ENCODE results near the gene FILIP1L.

Gene FILIP1L

GRCh38 chr3:100117093-100117492 lies 2.8 kb upstream of the FILIP1L start:
- CTCF ChIA-PET, result no interaction called here

GRCh38 chr3:100113723-100114412 lies 433 bp downstream of the FILIP1L start:
- ChIA-PET POLR2A (no interaction called here), CTCF (interaction anchor here (1.1 to 1.3 kb wide), 2 partner anchors 9 to 16 kb away, joined by 3 to 5 read pairs; no protein-coding TSS in a partner anchor)
- peak in 2 of 3 donors; percentile 33 to 44 for DNase-seq
- Histone ChIP-seq H3K27ac (ENCODE audit: insufficient read depth in 1 of 2, low read depth in 1 of 2, low read length in 2 of 2, poor library complexity in 1 of 2, severe bottlenecking in 2 of 2) (no peak overlapping the region), H3K36me3 (ENCODE audit: control insufficient read depth in 4 of 4, insufficient read depth in 4 of 4, low read length in 3 of 4) (peaks cover 0 to 2% (median 0%) of the 10 kb centered on the region in 4 experiments), H3K9me3 (ENCODE audit: control extremely low read depth in 1 of 5, control insufficient read depth in 4 of 5, insufficient read depth in 2 of 5, low read depth in 1 of 5, low read length in 4 of 5) (no peaks in the 10 kb centered on the region), H3K4me3 (ENCODE audit: control insufficient read depth in 1 of 7, extremely low read depth in 1 of 7, insufficient read depth in 4 of 7, low read depth in 2 of 7, low read length in 6 of 7) (no peak overlapping the region), H3K27me3 (replicated peaks in 2 of 5; ENCODE audit: control insufficient read depth in 4 of 5, insufficient read depth in 5 of 5, low read length in 4 of 5) (no peaks in the 10 kb centered on the region), H3K4me1 (ENCODE audit: control extremely low read depth in 1 of 4, control insufficient read depth in 4 of 4, insufficient read depth in 4 of 4, low read length in 3 of 4) (no peaks in the 10 kb centered on the region)
- WGBS (ENCODE audit: insufficient coverage), result 94% methylated on average over 6 of the region's 7 CpGs

More at GRCh38 chr3:100117093-100117492, 2.8 kb upstream of the FILIP1L start:
- no CpG with 5 or more reads among the region's 4 CpGs for WGBS (ENCODE audit: insufficient coverage)
- POLR2A ChIA-PET, result no interaction called here
- DNase-seq, result no peak
- Histone ChIP-seq H3K4me3 (ENCODE audit: control insufficient read depth in 1 of 7, extremely low read depth in 1 of 7, insufficient read depth in 4 of 7, low read depth in 2 of 7, low read length in 6 of 7) (no peak overlapping the region), H3K27ac (ENCODE audit: insufficient read depth in 1 of 2, low read depth in 1 of 2, low read length in 2 of 2, poor library complexity in 1 of 2, severe bottlenecking in 2 of 2) (no peak overlapping the region), H3K4me1 (ENCODE audit: control extremely low read depth in 1 of 4, control insufficient read depth in 4 of 4, insufficient read depth in 4 of 4, low read length in 3 of 4) (no peaks in the 10 kb centered on the region), H3K27me3 (replicated peaks in 2 of 5; ENCODE audit: control insufficient read depth in 4 of 5, insufficient read depth in 5 of 5, low read length in 4 of 5) (no peaks in the 10 kb centered on the region), H3K9me3 (ENCODE audit: control extremely low read depth in 1 of 5, control insufficient read depth in 4 of 5, insufficient read depth in 2 of 5, low read depth in 1 of 5, low read length in 4 of 5) (no peaks in the 10 kb centered on the region), H3K36me3 (ENCODE audit: control insufficient read depth in 4 of 4, insufficient read depth in 4 of 4, low read length in 3 of 4) (peaks cover 0 to 2% (median 0%) of the 10 kb centered on the region in 4 experiments)

GRCh38 chr3:100111728-100112127 lies 2.6 kb downstream of the FILIP1L start:
- no peak for DNase-seq
- Histone ChIP-seq H3K4me1 (ENCODE audit: control extremely low read depth in 1 of 4, control insufficient read depth in 4 of 4, insufficient read depth in 4 of 4, low read length in 3 of 4) (no peaks in the 10 kb centered on the region), H3K27ac (ENCODE audit: insufficient read depth in 1 of 2, low read depth in 1 of 2, low read length in 2 of 2, poor library complexity in 1 of 2, severe bottlenecking in 2 of 2) (no peak overlapping the region), H3K36me3 (ENCODE audit: control insufficient read depth in 4 of 4, insufficient read depth in 4 of 4, low read length in 3 of 4) (peaks cover 0 to 2% (median 0%) of the 10 kb centered on the region in 4 experiments), H3K9me3 (ENCODE audit: control extremely low read depth in 1 of 5, control insufficient read depth in 4 of 5, insufficient read depth in 2 of 5, low read depth in 1 of 5, low read length in 4 of 5) (no peaks in the 10 kb centered on the region), H3K27me3 (replicated peaks in 2 of 5; ENCODE audit: control insufficient read depth in 4 of 5, insufficient read depth in 5 of 5, low read length in 4 of 5) (no peaks in the 10 kb centered on the region), H3K4me3 (ENCODE audit: control insufficient read depth in 1 of 7, extremely low read depth in 1 of 7, insufficient read depth in 4 of 7, low read depth in 2 of 7, low read length in 6 of 7) (no peak overlapping the region)
- ChIA-PET CTCF (interaction anchor here (1.6 kb wide), 1 partner anchor 21 kb away, joined by 4 read pairs; no protein-coding TSS in a partner anchor), POLR2A (no interaction called here)
- WGBS (ENCODE audit: insufficient coverage), result no CpG with 5 or more reads among the region's 1 CpG

DNA sequence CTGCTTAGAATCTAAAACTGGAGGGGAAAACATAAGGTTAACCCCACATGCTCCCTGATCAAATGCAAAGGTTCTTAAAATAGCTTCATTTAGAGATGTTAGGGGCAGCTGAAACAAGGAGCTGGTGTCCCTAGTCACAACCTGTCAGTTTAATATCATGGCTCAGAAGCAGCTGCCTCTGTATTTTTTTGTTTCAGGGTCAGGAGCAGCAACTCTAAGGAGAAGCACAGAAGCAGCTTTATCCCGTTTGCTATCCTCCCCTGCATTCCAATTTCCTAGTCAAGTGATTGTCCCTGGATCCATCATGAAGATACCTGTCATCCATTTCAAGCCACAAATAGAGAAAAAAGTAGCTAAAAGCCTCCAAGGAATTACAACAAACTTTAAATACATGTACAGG lies 4.1 kb downstream of the FILIP1L start:
- CTCF ChIA-PET, result interaction anchor here (0.6 to 0.9 kb wide), 2 partner anchors 9 to 24 kb away, joined by 3 read pairs; no protein-coding TSS in a partner anchor

DNA sequence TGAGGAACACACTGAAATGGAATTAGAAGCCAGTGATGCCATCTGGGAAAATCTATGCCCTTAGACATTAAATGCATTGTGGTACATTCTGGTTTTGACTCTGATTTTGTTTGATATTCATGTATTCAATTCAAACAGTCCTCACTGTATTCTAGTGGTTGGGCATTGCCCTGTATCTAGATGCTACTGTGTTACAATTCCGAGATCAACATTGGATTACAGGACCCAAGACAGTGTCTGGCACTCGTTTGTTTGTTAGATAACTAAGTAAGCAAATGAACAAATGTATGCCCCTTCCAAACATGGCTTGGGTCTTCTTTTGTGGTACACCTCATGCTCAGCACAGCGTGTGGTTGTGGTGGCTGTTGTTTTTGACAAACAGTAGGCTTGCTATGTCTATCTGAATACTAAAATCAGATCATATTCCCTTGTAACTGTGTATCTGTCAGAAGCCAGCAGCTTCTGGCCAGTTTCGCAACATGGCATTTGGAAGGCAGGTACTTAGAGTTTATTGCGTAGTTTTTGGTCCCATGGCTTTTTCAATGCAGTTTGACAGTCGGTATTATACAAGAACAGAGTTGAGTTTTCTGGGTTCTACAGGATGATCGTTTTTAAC lies 5.7 kb downstream of the FILIP1L start:
- no peak for DNase-seq
- POLR2A ChIA-PET, result no interaction called here
- Histone ChIP-seq H3K4me3 (ENCODE audit: control insufficient read depth in 1 of 7, extremely low read depth in 1 of 7, insufficient read depth in 4 of 7, low read depth in 2 of 7, low read length in 6 of 7) (no peak overlapping the region), H3K9me3 (ENCODE audit: control extremely low read depth in 1 of 5, control insufficient read depth in 4 of 5, insufficient read depth in 2 of 5, low read depth in 1 of 5, low read length in 4 of 5) (no peaks in the 10 kb centered on the region), H3K36me3 (ENCODE audit: control insufficient read depth in 4 of 4, insufficient read depth in 4 of 4, low read length in 3 of 4) (peaks cover 0 to 2% (median 0%) of the 10 kb centered on the region in 4 experiments), H3K27me3 (replicated peaks in 2 of 5; ENCODE audit: control insufficient read depth in 4 of 5, insufficient read depth in 5 of 5, low read length in 4 of 5) (no peaks in the 10 kb centered on the region), H3K27ac (ENCODE audit: insufficient read depth in 1 of 2, low read depth in 1 of 2, low read length in 2 of 2, poor library complexity in 1 of 2, severe bottlenecking in 2 of 2) (no peak overlapping the region), H3K4me1 (ENCODE audit: control extremely low read depth in 1 of 4, control insufficient read depth in 4 of 4, insufficient read depth in 4 of 4, low read length in 3 of 4) (peaks cover 0 to 9% (median 2%) of the 10 kb centered on the region in 4 experiments)
- CTCF ChIA-PET, result no interaction called here
- 100% methylated on average over 5 of the region's 7 CpGs for WGBS (ENCODE audit: insufficient coverage)

More for the DNA sequence above, 4.1 kb downstream of the FILIP1L start:
- no peaks in the 10 kb centered on the region for H3K36me3 ChIP-seq (ENCODE audit: control insufficient read depth in 4 of 4, insufficient read depth in 4 of 4, low read length in 3 of 4)
- H3K9me3 ChIP-seq (ENCODE audit: control extremely low read depth in 1 of 5, control insufficient read depth in 4 of 5, insufficient read depth in 2 of 5, low read depth in 1 of 5, low read length in 4 of 5), result no peaks in the 10 kb centered on the region
- no peaks in the 10 kb centered on the region for H3K27me3 ChIP-seq (replicated peaks in 2 of 5; ENCODE audit: control insufficient read depth in 4 of 5, insufficient read depth in 5 of 5, low read length in 4 of 5)
- POLR2A ChIA-PET, result interaction anchor here (0.6 kb wide), 1 partner anchor 1396 kb away, joined by 7 read pairs; no protein-coding TSS in a partner anchor
- peaks cover 0 to 9% (median 2%) of the 10 kb centered on the region in 4 experiments for H3K4me1 ChIP-seq (ENCODE audit: control extremely low read depth in 1 of 4, control insufficient read depth in 4 of 4, insufficient read depth in 4 of 4, low read length in 3 of 4)
- no peak overlapping the region for H3K4me3 ChIP-seq (ENCODE audit: control insufficient read depth in 1 of 7, extremely low read depth in 1 of 7, insufficient read depth in 4 of 7, low read depth in 2 of 7, low read length in 6 of 7)
- DNase-seq, result no peak
- no peak overlapping the region for H3K27ac ChIP-seq (ENCODE audit: insufficient read depth in 1 of 2, low read depth in 1 of 2, low read length in 2 of 2, poor library complexity in 1 of 2, severe bottlenecking in 2 of 2)
- WGBS (ENCODE audit: insufficient coverage), result 86% methylated on average over 1 of the region's 1 CpG

- no peak overlapping the region for H3K27ac ChIP-seq (ENCODE audit: insufficient read depth in 1 of 2, low read depth in 1 of 2, low read length in 2 of 2, poor library complexity in 1 of 2, severe bottlenecking in 2 of 2)
- no peak for DNase-seq
Measured at GRCh38 chr3:100107221-100107814, 7.0 kb downstream of the FILIP1L start.

More at GRCh38 chr3:100107221-100107814, 7.0 kb downstream of the FILIP1L start:
- peaks cover 0 to 9% (median 2%) of the 10 kb centered on the region in 4 experiments for H3K4me1 ChIP-seq (ENCODE audit: control extremely low read depth in 1 of 4, control insufficient read depth in 4 of 4, insufficient read depth in 4 of 4, low read length in 3 of 4)
- no peak overlapping the region for H3K4me3 ChIP-seq (ENCODE audit: control insufficient read depth in 1 of 7, extremely low read depth in 1 of 7, insufficient read depth in 4 of 7, low read depth in 2 of 7, low read length in 6 of 7)
- CTCF ChIA-PET, result no interaction called here
- peaks cover 0 to 2% (median 0%) of the 10 kb centered on the region in 4 experiments for H3K36me3 ChIP-seq (ENCODE audit: control insufficient read depth in 4 of 4, insufficient read depth in 4 of 4, low read length in 3 of 4)
- H3K9me3 ChIP-seq (ENCODE audit: control extremely low read depth in 1 of 5, control insufficient read depth in 4 of 5, insufficient read depth in 2 of 5, low read depth in 1 of 5, low read length in 4 of 5), result no peaks in the 10 kb centered on the region
- no CpG with 5 or more reads among the region's 4 CpGs for WGBS (ENCODE audit: insufficient coverage)
- no peaks in the 10 kb centered on the region for H3K27me3 ChIP-seq (replicated peaks in 2 of 5; ENCODE audit: control insufficient read depth in 4 of 5, insufficient read depth in 5 of 5, low read length in 4 of 5)
- POLR2A ChIA-PET, result no interaction called here

Data from common myeloid progenitor, CD34-positive (primary cell).